ENCODE data around the gene TMEM178B. TPM values are rescaled to one million over a fixed set of nuclear protein-coding genes. Genes with fewer than 3 reads are reported as not detected.

TMEM178B gene
- polyA plus RNA-seq, 2 of the 4 experiments (the other 2 are of a cell fraction): 0.88 to 0.93 TPM

DNA sequence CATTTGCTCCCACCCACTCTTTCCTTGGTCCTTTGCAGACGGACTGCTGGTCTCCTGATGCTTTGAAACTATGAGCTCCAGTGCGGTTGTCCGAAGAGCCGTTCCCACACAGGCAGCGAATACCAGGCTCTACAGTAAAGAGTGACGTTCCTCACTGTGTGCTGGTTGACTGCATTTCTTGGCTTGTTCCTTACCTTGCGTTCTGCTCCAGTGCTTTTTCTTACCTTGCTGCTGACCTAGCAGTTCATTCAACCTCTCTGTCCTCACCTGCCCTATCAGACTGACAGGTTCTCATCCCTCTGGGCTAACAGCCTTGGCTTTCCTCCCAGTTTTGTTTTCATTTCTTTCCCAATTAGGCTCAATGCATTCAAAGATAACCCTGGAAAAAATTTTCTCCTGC lies 214.8 kb downstream of the TMEM178B start:
- CTCF ChIA-PET: no interaction called here
- no peak for ATAC-seq
- FAIRE-seq: no peak
- POLR2A ChIA-PET: no interaction called here
- 68% methylated on average over 7 of the region's 7 CpGs for WGBS (ENCODE audit: missing lambda C conversion rate)
- Histone ChIP-seq H3K4me3 (no peak overlapping the region), H3K27ac (no peak overlapping the region), H3K9me3 (no peaks in the 10 kb centered on the region), H3K4me2 (no peak overlapping the region), H3K4me1 (no peaks in the 10 kb centered on the region)
- no peak for DNase-seq (ENCODE audit: low read depth in 1 of 2, low spot score in 1 of 2)
- no peak for TF ChIP-seq CBX8 (IDR thresholded peaks at IDR 0.05)
- no peak for TF ChIP-seq HES2 (IDR thresholded peaks at IDR 0.05)
- TF ChIP-seq, protein P1, sequence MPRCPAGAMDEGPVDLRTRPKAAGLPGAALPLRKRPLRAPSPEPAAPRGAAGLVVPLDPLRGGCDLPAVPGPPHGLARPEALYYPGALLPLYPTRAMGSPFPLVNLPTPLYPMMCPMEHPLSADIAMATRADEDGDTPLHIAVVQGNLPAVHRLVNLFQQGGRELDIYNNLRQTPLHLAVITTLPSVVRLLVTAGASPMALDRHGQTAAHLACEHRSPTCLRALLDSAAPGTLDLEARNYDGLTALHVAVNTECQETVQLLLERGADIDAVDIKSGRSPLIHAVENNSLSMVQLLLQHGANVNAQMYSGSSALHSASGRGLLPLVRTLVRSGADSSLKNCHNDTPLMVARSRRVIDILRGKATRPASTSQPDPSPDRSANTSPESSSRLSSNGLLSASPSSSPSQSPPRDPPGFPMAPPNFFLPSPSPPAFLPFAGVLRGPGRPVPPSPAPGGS (IDR thresholded peaks at IDR 0.05): no peak
- TF ChIP-seq PHF8 (IDR thresholded peaks at IDR 0.05; ENCODE audit: borderline replicate concordance, low read depth): no peak
- TF ChIP-seq, protein P2, sequence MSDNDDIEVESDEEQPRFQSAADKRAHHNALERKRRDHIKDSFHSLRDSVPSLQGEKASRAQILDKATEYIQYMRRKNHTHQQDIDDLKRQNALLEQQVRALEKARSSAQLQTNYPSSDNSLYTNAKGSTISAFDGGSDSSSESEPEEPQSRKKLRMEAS (IDR thresholded peaks at IDR 0.05): no peak
- TF ChIP-seq RFX5 (IDR thresholded peaks at IDR 0.05): no peak
- no peak for TF ChIP-seq SMC3 (IDR thresholded peaks at IDR 0.05)
- no peak for TF ChIP-seq FOSB (CRISPR knock-in tag; IDR thresholded peaks at IDR 0.05)
- no peak for TF ChIP-seq PBX3 (IDR thresholded peaks at IDR 0.05)
- TF ChIP-seq POLR2A (IDR thresholded peaks at IDR 0.05; ENCODE audit: low read length): no peak
- TF ChIP-seq CEBPB (IDR thresholded peaks at IDR 0.05): no peak
- no peak for TF ChIP-seq ESRRA (IDR thresholded peaks at IDR 0.05; ENCODE audit: borderline replicate concordance, low read length)
- TF ChIP-seq CBX2 (IDR thresholded peaks at IDR 0.05; ENCODE audit: borderline replicate concordance, low read depth): no peak
- no peak for TF ChIP-seq SREBF2 (IDR thresholded peaks at IDR 0.05)
- TF ChIP-seq HDAC2 (IDR thresholded peaks at IDR 0.05): no peak
- no peak for TF ChIP-seq BHLHE40 (IDR thresholded peaks at IDR 0.05; ENCODE audit: low read depth, low read length)
- TF ChIP-seq NR3C1 (IDR thresholded peaks at IDR 0.05): no peak
- TF ChIP-seq GATA3 (IDR thresholded peaks at IDR 0.05; ENCODE audit: borderline replicate concordance): no peak

DNA sequence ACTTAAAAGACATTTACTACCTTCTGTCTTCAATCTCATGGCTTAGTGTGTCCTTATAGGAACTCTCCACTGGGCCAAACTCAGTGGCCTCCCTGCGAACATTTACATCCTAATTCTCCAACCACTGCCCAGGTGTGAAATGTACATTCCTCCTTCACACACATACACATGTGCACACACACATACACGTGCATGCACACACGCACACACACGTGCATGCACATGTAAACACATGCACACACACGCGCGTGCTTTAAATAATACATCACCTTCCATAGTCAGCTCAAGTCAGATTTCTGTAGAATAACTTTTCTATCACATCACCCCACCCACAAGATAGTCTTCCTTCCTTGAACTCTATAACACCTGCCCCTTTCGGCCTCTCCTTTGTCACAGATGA lies 216.5 kb downstream of the TMEM178B start:
- ATAC-seq: no peak
- Histone ChIP-seq H3K4me2 (no peak overlapping the region), H3K27ac (no peak overlapping the region), H3K4me1 (no peaks in the 10 kb centered on the region), H3K9me3 (no peaks in the 10 kb centered on the region), H3K4me3 (no peak overlapping the region)
- DNase-seq (ENCODE audit: low read depth in 1 of 2, low spot score in 1 of 2): no peak
- POLR2A ChIA-PET: no interaction called here
- 64% methylated on average over 8 of the region's 8 CpGs for WGBS (ENCODE audit: missing lambda C conversion rate)
- CTCF ChIA-PET: no interaction called here
- FAIRE-seq: no peak
- no peak for TF ChIP-seq CBX8 (IDR thresholded peaks at IDR 0.05)
- no peak for TF ChIP-seq HOXA7 (CRISPR knock-in tag; IDR thresholded peaks at IDR 0.05)
- no peak for TF ChIP-seq RFX5 (IDR thresholded peaks at IDR 0.05)
- TF ChIP-seq RCOR1 (IDR thresholded peaks at IDR 0.05; ENCODE audit: low read depth, low read length): no peak

GRCh38 chr7:141290973-141291372 lies 217.1 kb downstream of the TMEM178B start:
- FAIRE-seq (no peak), ATAC-seq (no peak), DNase-seq (ENCODE audit: low read depth in 1 of 2, low spot score in 1 of 2) (no peak)
- H3K4me3 ChIP-seq: no peak overlapping the region
- H3K9me3 ChIP-seq: no peaks in the 10 kb centered on the region
- no peak overlapping the region for H3K4me2 ChIP-seq
- no peak overlapping the region for H3K27ac ChIP-seq
- ChIA-PET CTCF (interaction anchor here (0.9 kb wide), 1 partner anchor 351 kb away, joined by 3 read pairs; no protein-coding TSS in a partner anchor), POLR2A (no interaction called here)
- WGBS (ENCODE audit: missing lambda C conversion rate): 27% methylated on average over 7 of the region's 7 CpGs
- no peak for TF ChIP-seq ESRRA (IDR thresholded peaks at IDR 0.05; ENCODE audit: borderline replicate concordance, low read length)
- no peak for TF ChIP-seq KDM1A (IDR thresholded peaks at IDR 0.05; ENCODE audit: low read depth)
- no peak for TF ChIP-seq RARB (CRISPR knock-in tag; IDR thresholded peaks at IDR 0.05)
- no peak for TF ChIP-seq RFX5 (IDR thresholded peaks at IDR 0.05)
- TF ChIP-seq JUN (IDR thresholded peaks at IDR 0.05): no peak
- no peak for TF ChIP-seq HEYL (CRISPR knock-in tag; IDR thresholded peaks at IDR 0.05)
- no peak for TF ChIP-seq POLR2A (IDR thresholded peaks at IDR 0.05; ENCODE audit: low read length)
- TF ChIP-seq SMC3 (IDR thresholded peaks at IDR 0.05): no peak
- no peak for TF ChIP-seq EHF (CRISPR knock-in tag; IDR thresholded peaks at IDR 0.05)
- TF ChIP-seq POLR2AphosphoS2 (conservative IDR thresholded peaks at IDR 0.05; ENCODE audit: low read length): no peak
- no peak for TF ChIP-seq EP300 (IDR thresholded peaks at IDR 0.05)
- TF ChIP-seq HMGXB4 (CRISPR knock-in tag; IDR thresholded peaks at IDR 0.05; ENCODE audit: borderline replicate concordance): no peak
- no peaks in the 10 kb centered on the region for H3K4me1 ChIP-seq

All from A549 (cell line).